DOHH2 (cell line): ENCODE measurements around the gene ADCY5.

ENCODE experiments used
- CTCF ChIP-seq: fragments of 200-600 bp; sonication (generic); IDR thresholded peaks from one replicate; pipeline ENCODE4 v1.5.1; 2014; ENCODE audit warnings: antibody characterized with exemption, mild to moderate bottlenecking, low read depth, low read length; ENCODE audit not compliant: poor library complexity, severe bottlenecking
- EZH2phosphoT487 ChIP-seq: fragments of 200-600 bp; sonication (generic); IDR thresholded peaks from 2 replicates; pipeline ENCODE4 v1.6.1; 2017; ENCODE audit warnings: borderline replicate concordance, mild to moderate bottlenecking, antibody characterized with exemption, low read length, moderate library complexity, mixed read lengths

- no peak for TF ChIP-seq CTCF
- no peak for TF ChIP-seq EZH2phosphoT487
These were observed 45.0 kb upstream of the ADCY5 start for GRCh38 chr3:123493912-123494311.
